Cardiac muscle cell (in vitro differentiated cells and primary cell): ENCODE measurements around the gene KMT2D. TPM values are rescaled to one million over a fixed set of nuclear protein-coding genes. Genes with fewer than 3 reads are reported as not detected.

Experiments
- DNase-seq, 2 donors: peaks; one replicate each; pipeline versions ENCODE4 v3.0.0 to v3.0.0-alpha.2; 2010 to 2017; ENCODE audit warnings: low read depth in 1 of 2, low spot score in 1 of 2
- H3K27ac ChIP-seq: fragments of 200-600 bp; sonication (generic); 2 replicates; pipeline ENCODE4 v1.5.1; 2016
- H3K27me3 ChIP-seq: fragments of 200-600 bp; sonication (generic); 2 replicates; pipeline ENCODE4 v1.6.0; 2016; ENCODE audit warnings: control low read depth
- H3K36me3 ChIP-seq: fragments of 200-600 bp; sonication (generic); 2 replicates; pipeline ENCODE4 v1.5.1; 2016; ENCODE audit warnings: control low read depth
- H3K4me1 ChIP-seq: fragments of 200-600 bp; sonication (generic); 2 replicates; pipeline ENCODE4 v1.8.1; 2017; ENCODE audit warnings: low read depth, mild to moderate bottlenecking, mixed run types
- H3K4me3 ChIP-seq: fragments of 200-600 bp; sonication (generic); 2 replicates; pipeline ENCODE4 v1.5.1; 2016; ENCODE audit warnings: mild to moderate bottlenecking
- H3K9me3 ChIP-seq: fragments of 200-600 bp; sonication (generic); 2 replicates; pipeline ENCODE4 v1.5.1; 2017; ENCODE audit warnings: low read depth, mild to moderate bottlenecking, control low read depth
- polyA plus RNA-seq: library from polyadenylated mRNA; unstranded; fragments of >200 nt; fragmentation: Nextera tagmentation; extraction: Ambion mirVana; gene quantifications from 2 replicates; pipeline ENCODE4 v1.2.1, GENCODE V29; 2016
- total RNA-seq: library from RNA; depleted of rRNA; stranded (reverse); fragments of >200 nt; gene quantifications from 2 replicates; pipeline ENCODE4 v1.2.3, GENCODE V29; 2016
- TF ChIP-seq, protein P1 (sequence below): IDR thresholded peaks from 2 replicates; pipeline ENCODE4 v1.5.1; 2012; ENCODE audit warnings: low read depth, mild to moderate bottlenecking, low read length

The KMT2D gene
- total and polyA plus RNA-seq, 2 experiments from 2014 or later = 31.0 to 41.3 TPM

GRCh38 chr12:49020441-49020840 lies 40.2 kb downstream of the KMT2D start:
- no peaks in the 10 kb centered on the region for H3K27me3 ChIP-seq
- peaks cover 12% of the 10 kb centered on the region for H3K4me1 ChIP-seq
- DNase-seq = no peak
- TF ChIP-seq, protein P1, sequence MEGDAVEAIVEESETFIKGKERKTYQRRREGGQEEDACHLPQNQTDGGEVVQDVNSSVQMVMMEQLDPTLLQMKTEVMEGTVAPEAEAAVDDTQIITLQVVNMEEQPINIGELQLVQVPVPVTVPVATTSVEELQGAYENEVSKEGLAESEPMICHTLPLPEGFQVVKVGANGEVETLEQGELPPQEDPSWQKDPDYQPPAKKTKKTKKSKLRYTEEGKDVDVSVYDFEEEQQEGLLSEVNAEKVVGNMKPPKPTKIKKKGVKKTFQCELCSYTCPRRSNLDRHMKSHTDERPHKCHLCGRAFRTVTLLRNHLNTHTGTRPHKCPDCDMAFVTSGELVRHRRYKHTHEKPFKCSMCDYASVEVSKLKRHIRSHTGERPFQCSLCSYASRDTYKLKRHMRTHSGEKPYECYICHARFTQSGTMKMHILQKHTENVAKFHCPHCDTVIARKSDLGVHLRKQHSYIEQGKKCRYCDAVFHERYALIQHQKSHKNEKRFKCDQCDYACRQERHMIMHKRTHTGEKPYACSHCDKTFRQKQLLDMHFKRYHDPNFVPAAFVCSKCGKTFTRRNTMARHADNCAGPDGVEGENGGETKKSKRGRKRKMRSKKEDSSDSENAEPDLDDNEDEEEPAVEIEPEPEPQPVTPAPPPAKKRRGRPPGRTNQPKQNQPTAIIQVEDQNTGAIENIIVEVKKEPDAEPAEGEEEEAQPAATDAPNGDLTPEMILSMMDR = no peak
- H3K27ac ChIP-seq = no peak overlapping the region
- H3K4me3 ChIP-seq = no peak overlapping the region
- no peaks in the 10 kb centered on the region for H3K9me3 ChIP-seq
- peaks cover 34% of the 10 kb centered on the region for H3K36me3 ChIP-seq

DNA sequence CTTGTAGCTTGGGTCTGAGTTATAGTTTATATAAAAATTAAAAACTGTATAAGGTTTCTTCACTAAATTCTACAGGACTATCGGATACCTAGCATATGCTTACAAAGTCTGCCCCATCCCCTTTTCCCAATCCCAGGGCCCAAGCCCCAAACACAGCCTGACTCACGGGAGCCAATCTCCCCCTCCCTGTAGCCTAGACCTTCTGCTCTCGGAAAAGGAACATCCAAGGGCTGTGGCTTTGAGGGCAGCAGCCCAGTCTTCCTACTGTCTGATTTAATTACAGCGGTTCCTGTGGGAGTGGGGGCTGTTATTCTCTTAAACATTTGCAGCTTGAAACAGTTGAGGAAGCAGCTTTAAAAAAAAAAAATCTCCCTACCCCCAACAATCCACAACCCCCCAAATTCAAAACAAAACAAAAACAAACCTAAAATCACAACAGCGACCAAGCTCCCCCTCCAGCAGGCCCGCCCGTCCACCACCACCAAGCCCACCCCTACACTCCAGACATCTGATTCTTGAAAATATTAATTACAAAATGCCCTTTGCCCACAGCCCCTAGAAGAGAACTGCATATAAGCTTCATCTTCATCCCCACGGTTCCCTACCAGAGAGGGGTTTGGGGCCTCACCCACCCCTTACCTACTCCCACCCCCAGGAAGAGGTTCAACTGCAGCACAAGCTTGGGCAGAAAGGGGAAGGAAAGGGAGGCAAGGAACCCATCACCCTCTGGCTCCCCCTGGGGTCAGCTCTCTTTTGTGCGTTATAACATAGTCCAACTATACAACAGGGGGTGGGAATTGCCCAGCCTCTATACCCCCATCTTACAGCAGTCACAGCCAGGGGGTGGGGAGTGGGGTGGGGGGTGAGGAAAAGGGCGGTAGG lies 40.9 kb downstream of the KMT2D start:
- peak overlapping the region; percentile 58 for H3K4me3 ChIP-seq
- TF ChIP-seq, protein P1 = peak; percentile 34
- H3K4me1 ChIP-seq = peaks cover 12% of the 10 kb centered on the region
- peak; percentile 40 to 50 for DNase-seq
- peak overlapping the region; percentile 95 for H3K27ac ChIP-seq
- H3K9me3 ChIP-seq = no peaks in the 10 kb centered on the region
- H3K27me3 ChIP-seq = no peaks in the 10 kb centered on the region
- peaks cover 33% of the 10 kb centered on the region for H3K36me3 ChIP-seq

DNA sequence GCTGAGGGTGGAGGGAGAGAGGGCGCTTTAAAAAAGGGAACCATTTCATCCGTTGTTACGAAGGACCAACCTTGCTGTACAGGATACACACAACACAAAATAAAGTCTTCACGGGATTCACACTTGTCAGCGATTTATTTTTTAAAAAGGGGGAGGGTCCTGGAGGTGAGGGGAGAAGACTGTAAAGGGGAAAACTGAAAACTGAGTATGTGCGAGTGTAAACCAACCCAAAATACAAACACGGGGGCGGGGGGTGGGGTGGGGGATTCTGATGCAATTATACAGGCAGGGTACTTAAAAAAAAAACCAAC lies 41.5 kb downstream of the KMT2D start:
- Histone ChIP-seq H3K36me3 (peaks cover 27% of the 10 kb centered on the region), H3K4me1 (peaks cover 12% of the 10 kb centered on the region), H3K27ac (peak overlapping the region; percentile 95), H3K27me3 (no peaks in the 10 kb centered on the region), H3K4me3 (peak overlapping the region; percentile 58), H3K9me3 (no peaks in the 10 kb centered on the region)
- no peak for DNase-seq
- TF ChIP-seq, protein P1 = no peak

DNA sequence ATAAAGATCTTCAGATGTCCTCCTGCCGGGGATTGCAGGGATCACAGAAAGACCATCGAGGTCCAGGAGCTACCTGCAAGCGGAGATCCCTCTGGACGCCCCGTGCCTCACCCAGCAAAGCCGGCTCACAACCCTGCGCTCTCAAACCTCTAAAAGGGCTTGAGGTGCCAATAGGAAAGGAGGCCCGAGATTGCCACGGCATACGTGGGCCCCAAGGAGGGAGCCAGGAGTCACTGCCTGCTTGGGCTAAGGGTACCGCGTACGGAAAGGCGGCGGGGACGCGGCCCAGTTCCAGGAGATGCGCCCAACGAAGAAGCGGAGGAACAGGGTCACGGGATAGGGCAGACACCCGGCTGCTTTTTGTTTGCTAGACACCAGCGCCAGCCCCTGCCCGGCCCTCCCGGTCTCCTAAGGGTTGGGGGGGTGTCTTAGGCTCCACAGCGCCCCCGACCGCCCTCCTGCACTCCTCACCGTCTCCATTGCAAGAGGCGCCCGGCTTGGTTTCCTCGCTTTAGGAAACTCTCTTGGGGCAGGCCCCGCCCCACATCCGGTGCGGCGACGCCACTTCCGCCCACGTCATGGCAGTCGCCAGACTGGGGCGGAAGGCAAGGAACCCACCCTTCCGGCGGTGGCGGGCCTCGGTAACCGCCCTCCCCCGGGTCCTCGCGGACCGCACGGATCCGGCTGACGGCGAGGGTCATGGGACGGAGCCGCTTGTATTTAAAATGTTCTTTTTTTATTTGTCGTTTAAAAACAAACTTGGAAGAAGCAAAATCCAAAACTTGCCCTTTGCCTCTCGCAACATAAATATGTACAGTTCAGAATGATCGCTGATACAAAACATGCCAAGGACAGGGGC lies 42.1 kb downstream of the KMT2D start, which contains the start of gene PRKAG1:
PRKAG1 (minus strand) TSS at position 516 of the 859 bp plus-strand sequence; CDS start at position 480, 36 bp downstream.
- TF ChIP-seq, protein P1 = peak; percentile 60
- Histone ChIP-seq H3K9me3 (no peaks in the 10 kb centered on the region), H3K4me3 (peak within 1 kb of the TSS; percentile 58), H3K4me1 (peaks cover 12% of the 10 kb centered on the region), H3K27ac (peak within 1 kb of the TSS; percentile 95), H3K36me3 (peaks cover 21% of the 10 kb centered on the region), H3K27me3 (no peaks in the 10 kb centered on the region)
- DNase-seq = peak; percentile 97 to 99

- Histone ChIP-seq H3K4me1 (peaks cover 12% of the 10 kb centered on the region), H3K27me3 (no peaks in the 10 kb centered on the region), H3K27ac (peak overlapping the region; percentile 95), H3K36me3 (peaks cover 18% of the 10 kb centered on the region), H3K4me3 (peak overlapping the region; percentile 58), H3K9me3 (no peaks in the 10 kb centered on the region)
- peak; percentile 47 to 70 for DNase-seq
- TF ChIP-seq, protein P1 = no peak
Measured at GRCh38 chr12:49017891-49018260, 42.7 kb downstream of the KMT2D start.
